Mononuclear cell (primary cell): ENCODE results near the gene CIAO2A. TPM values are rescaled to one million over a fixed set of nuclear protein-coding genes. Genes with fewer than 3 reads are reported as not detected.
A peak's percentile ranks its signal among the peaks of the same experiment; 100 is the strongest.
"Not testable (repeated sequence)": the region's sequence is repeated elsewhere in the genome, so short reads cannot be mapped to it uniquely, and the experiment has no call there.

ENCODE experiments used
- H3K27me3 ChIP-seq: 2 replicates; pipeline ENCODE4 v1.6.0; 2011; ENCODE audit warnings: low read length, control low read depth; ENCODE audit not compliant: insufficient read depth
- H3K4me1 ChIP-seq: 2 replicates; pipeline ENCODE4 v1.5.1; 2011; ENCODE audit warnings: mild to moderate bottlenecking, low read length, control low read depth; ENCODE audit not compliant: insufficient read depth
- H3K4me3 ChIP-seq: 2 replicates; pipeline ENCODE4 v1.5.1; 2011; ENCODE audit warnings: mild to moderate bottlenecking, low read length, moderate library complexity
- H3K9me3 ChIP-seq: 2 replicates; pipeline ENCODE4 v1.5.1; 2011; ENCODE audit warnings: low read depth, mild to moderate bottlenecking, control low read depth, low read length
- total RNA-seq: library from RNA; depleted of rRNA; stranded (reverse); fragments of >200 nt; gene quantifications from one replicate; pipeline ENCODE4 v1.2.3, GENCODE V29; 2012

CIAO2A gene
- total RNA-seq, 1 donor: 47.9 TPM

- peak overlapping the region; percentile 91 for H3K4me3 ChIP-seq
- H3K4me1 ChIP-seq: peaks cover 82% of the 10 kb centered on the region
- H3K9me3 ChIP-seq: no peaks in the 10 kb centered on the region
- no peaks in the 10 kb centered on the region for H3K27me3 ChIP-seq
Observed at GRCh38 chr15:64096668-64097384, 3.2 kb upstream of the CIAO2A start.

DNA sequence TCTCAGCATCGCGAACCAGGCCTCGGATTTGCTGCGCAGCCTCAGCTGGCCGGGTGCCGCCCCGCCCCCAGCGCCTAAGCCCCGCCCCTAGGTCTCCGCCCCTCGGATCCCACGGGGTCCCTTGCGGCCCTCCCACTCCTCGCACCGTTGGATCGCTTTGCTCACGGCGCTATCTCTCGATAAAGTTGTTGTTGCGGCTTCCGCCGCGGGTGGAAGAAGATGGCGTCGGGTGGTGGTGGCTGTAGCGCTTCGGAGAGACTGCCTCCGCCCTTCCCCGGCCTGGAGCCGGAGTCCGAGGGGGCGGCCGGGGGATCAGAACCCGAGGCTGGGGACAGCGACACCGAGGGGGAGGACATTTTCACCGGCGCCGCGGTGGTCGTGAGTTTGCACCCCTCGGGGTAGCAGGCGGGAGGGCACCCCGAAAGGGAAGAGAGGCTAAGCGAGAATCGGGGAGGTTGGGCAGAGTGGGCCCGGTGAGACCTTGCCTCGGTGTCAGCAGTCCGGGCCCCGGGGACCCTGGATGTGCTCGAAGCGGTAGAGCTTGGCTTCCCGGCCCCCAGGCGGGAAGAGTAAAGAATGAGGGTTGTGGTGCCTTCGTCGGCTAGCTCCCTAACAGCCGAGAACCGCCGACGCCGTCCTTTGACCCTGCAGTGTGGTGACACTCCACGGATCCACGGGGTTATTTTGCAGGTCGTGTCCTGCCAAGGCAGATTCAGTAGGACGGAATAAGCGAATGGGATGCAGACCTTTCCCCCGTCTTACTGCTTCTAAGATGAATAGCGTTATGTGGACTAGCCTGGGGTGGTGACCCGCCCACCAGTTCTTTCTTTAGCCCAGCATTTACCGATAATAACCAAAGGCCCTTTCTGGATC is 2.4 kb upstream of the CIAO2A start, which contains the start of gene SNX1:
Gene SNX1, plus strand, starts transcription at position 188 of the 873 bp plus-strand sequence. Its CDS starts 32 bp downstream, at position 220.
- peaks cover 86% of the 10 kb centered on the region for H3K4me1 ChIP-seq
- H3K27me3 ChIP-seq: no peaks in the 10 kb centered on the region
- H3K4me3 ChIP-seq: peak within 1 kb of the TSS; percentile 91

DNA sequence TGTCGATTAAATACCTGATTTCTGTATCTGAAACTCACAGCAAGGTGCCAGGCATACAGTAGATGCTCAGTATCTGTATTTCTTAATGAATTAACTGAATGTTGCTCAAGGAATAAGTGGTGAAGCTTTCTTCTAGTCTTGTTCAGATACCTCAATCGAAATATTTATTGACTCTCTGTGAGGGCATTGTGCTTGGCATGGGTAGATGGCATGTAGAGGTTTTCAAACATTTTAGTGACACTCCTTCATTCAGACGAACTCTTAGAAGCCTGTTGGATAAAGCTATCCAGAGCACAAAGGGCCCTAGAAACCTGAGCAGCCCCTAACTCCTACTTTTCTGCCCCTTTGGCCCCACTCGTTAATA is 1.8 kb upstream of the CIAO2A start:
- Histone ChIP-seq H3K4me3 (peak overlapping the region; percentile 91), H3K9me3 (no peaks in the 10 kb centered on the region), H3K27me3 (no peaks in the 10 kb centered on the region), H3K4me1 (peaks cover 86% of the 10 kb centered on the region)

More for the DNA sequence above, 2.4 kb upstream of the CIAO2A start, which contains the start of gene SNX1:
- no peaks in the 10 kb centered on the region for H3K9me3 ChIP-seq

DNA sequence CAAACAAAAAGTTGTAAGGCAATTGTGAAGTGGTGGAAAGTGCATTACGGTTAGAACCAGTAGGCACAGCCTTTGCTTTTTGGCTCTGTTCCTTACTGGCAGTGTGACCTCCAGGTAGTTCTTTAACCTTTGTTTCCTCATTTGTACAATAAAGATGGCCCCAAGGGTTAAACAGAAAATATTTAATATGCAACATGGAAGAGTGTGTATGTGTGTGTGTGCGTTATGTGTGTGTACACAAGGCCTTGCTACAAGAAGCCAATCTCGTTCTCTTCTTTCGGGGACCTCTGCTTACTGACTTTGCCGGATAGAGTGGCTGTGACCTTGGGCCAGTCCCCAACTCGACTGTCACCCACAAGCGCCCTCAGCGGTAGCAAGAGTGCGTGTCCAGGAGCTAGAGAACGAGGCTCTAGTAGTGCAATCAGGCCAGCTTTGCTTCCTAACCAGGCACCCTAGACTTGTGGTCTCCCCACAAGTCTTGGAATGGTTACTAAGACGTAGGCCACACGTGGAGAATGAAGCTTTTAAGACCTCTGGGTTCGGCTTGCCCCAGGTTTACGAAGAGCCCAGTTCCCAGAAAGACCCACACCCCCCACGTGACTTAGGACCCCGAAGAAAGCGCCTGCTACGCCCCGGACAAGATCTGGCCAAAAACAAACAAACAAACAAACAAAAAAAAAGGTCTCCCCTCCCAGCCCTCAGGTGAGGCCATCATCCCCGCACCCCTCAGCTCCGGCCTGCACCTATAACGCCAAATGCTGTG is 593 bp downstream of the CIAO2A start:
- Histone ChIP-seq H3K4me1 (peaks cover 87% of the 10 kb centered on the region), H3K4me3 (peak overlapping the region; percentile 87)

DNA sequence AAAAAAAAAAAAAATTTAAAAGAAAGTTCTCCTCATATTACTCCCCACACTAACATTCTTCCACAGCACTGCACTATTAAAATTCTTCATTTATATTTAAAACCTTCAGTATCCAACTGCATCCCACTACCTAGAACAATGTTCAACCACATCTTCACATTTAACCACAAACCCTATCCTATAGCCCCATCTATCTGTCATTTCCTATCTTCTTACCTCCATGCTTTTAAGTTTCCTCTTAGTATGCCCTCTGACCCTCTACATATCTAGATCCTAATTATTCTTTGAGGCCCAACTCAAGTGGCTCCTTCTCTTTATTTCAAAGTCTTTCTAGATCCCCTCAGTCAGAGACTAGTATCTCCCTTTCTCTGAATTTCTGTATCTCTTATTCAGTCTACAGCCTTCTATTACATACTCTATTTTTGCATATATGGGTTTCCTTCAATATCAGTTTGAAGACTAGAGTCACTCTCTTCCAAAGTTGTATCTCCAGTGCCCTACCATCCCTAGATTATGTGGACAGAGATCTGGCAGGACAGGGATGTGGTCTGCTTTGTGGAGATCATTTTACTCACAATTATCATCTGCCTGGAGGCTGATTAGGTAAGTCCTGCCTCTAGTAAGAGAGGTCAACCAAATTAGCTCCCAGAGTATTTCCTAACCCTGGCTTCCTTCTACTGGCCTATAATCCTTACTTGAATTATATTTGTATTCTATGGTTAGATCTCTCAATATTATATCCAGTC is 1.4 kb downstream of the CIAO2A start:
- Histone ChIP-seq H3K4me3 (no peak overlapping the region), H3K4me1 (peaks cover 81% of the 10 kb centered on the region), H3K9me3 (no peaks in the 10 kb centered on the region), H3K27me3 (no peaks in the 10 kb centered on the region)

More for the DNA sequence above, 593 bp downstream of the CIAO2A start:
- no peaks in the 10 kb centered on the region for H3K27me3 ChIP-seq
- H3K9me3 ChIP-seq: no peaks in the 10 kb centered on the region

DNA sequence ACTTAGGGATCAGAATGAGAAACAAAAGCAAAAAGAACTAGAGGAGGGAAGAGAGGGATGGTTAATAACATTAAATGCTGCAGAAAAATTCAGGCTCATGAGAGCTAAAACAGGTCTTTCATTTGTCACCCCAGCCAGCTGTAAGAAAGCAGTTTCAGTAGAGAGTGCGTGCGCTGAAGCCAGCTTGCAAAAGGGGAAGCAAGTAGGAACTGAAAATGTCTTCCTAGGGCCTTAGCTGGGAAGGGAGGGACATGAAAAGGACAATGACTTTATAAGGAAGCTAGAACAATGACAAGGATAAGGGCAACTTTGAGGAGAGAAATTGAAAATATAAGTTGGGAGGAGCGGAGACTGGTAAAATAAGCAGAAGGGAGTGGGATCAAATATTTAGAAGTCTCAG is 3.1 kb downstream of the CIAO2A start:
- Histone ChIP-seq H3K4me1 (peaks cover 69% of the 10 kb centered on the region), H3K9me3 (no peaks in the 10 kb centered on the region), H3K27me3 (no peaks in the 10 kb centered on the region), H3K4me3 (no peak overlapping the region)

DNA sequence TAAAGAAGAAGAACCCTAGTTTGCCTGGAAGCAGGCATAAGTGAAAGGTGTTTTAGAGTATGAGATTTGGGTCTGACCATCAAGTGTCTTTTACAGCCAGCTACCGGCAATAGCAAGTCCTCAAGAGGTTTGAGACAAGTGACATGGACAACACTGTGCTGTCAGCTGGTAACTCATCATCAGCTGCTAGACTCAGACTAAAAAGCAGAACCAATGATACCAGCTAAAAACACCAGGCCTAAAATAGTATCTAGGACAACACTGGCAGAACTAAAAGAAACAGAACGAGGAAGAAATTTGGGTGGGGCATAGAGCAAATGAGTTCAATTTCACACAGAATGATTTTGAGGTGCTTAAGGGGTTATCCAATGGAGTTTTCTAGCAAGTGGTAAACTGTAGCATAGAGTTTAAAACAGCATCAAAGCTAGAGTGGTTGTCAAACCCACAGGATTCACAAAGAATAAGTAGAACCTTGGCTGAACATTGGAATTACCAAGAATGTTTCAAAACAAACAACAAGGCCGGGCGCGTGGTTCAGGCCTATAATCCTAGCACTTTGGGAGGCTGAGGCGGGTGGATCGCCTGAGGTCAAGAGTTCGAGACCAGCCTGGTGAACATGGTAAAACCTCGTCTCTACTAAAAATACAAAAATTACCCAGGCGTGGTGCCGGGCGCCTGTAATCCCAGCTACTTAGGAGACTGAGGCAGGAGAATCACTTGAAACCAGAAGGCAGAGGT is 3.9 kb downstream of the CIAO2A start:
- Histone ChIP-seq H3K27me3 (no peaks in the 10 kb centered on the region), H3K4me1 (peaks cover 61% of the 10 kb centered on the region), H3K4me3 (no peak overlapping the region), H3K9me3 (no peaks in the 10 kb centered on the region)

DNA sequence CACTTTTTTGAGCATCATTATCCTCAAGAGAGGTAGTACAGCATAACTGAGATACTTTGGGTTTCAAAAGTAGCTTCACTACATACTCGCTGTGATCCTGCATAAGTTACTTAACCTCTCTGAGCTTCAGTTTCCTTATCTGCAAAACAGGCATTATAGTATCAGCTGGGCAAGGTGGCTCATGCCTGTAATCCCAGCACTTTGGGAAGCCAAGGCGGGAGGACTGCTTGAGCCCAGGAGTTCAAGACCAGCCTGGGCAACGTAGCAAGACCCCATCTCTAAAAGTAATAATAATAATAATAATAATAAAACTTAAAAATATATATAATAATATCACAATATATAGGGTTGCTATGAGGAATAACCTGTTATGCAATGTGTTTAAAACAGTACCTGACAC is 10.9 kb downstream of the CIAO2A start:
- Histone ChIP-seq H3K4me1 (no peaks in the 10 kb centered on the region), H3K4me3 (no peak overlapping the region), H3K9me3 (no peaks in the 10 kb centered on the region), H3K27me3 (no peaks in the 10 kb centered on the region)

- H3K4me3 ChIP-seq, H3K27me3 ChIP-seq, H3K9me3 ChIP-seq: not testable (repeated sequence)
- peaks cover 22% of the 10 kb centered on the region for H3K4me1 ChIP-seq
Observed at GRCh38 chr15:64073496-64073895, 20.1 kb downstream of the CIAO2A start.

DNA sequence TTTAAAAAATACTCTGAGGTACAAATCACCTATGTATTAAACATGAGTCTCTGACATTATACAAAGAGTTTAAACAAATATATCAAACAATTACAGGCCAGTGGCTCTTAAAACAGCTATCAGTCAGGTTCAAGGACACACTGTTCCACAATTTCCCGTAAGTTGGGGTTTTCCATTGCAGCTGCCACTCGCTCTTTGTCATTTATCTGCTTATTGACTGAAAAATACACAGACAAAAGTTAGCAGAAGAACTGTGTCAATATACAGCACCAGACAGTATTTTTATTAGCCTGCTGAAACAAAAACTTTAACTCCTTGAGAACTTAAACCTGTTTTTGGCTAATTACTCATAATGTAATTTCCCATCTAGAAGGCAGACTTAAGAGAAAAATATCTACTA is 20.8 kb downstream of the CIAO2A start:
- H3K27me3 ChIP-seq: no peaks in the 10 kb centered on the region
- H3K9me3 ChIP-seq: no peaks in the 10 kb centered on the region
- H3K4me3 ChIP-seq: no peak overlapping the region
- H3K4me1 ChIP-seq: peaks cover 29% of the 10 kb centered on the region

GRCh38 chr15:64071931-64072765 is 21.5 kb downstream of the CIAO2A start:
- H3K27me3 ChIP-seq: no peaks in the 10 kb centered on the region
- no peaks in the 10 kb centered on the region for H3K9me3 ChIP-seq
- peaks cover 36% of the 10 kb centered on the region for H3K4me1 ChIP-seq
- no peak overlapping the region for H3K4me3 ChIP-seq

DNA sequence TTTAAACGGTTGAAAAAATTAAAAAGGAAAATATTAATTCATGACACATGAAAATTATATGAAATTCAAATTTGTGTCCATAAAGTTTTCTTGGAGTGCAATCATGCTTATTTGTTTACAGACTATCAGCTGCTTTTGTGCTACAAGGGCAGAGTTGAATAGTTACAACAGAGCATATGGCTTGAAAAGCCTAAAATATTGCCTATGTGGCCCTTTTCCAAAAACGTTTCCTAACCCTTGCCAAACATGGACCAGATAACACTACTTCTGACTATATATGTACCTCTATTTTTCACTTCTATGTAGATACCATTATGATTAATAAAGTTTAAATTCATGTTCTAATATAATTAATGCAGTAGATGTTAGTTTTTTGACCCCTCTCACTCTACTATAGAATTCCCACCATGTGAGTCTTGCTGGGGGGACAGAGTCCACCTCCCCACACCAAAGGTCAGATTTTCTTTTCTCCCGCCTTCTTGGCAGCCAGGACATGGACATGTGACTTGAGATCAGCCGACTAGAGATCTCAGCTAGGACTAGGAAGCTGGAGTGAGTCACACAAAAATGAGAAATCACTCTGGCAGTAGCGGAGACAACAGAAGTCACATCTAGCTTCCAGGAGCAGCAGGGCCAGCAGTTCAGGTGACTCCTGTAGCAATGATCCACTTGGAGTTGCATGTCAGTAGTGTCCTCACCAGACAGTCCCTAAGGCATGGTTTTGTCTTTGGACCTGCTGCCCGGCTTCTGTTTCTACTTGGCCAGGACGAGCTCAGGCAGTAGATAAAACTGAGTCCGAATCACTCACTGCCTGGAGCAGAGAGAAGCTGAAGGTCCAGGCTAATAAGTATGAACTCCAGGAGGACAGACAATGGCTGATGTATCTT is 22.4 kb downstream of the CIAO2A start:
- H3K4me3 ChIP-seq: no peak overlapping the region
- no peaks in the 10 kb centered on the region for H3K27me3 ChIP-seq
- H3K4me1 ChIP-seq: peaks cover 36% of the 10 kb centered on the region
- no peaks in the 10 kb centered on the region for H3K9me3 ChIP-seq
